WTC11 (cell line): Measurements from ENCODE around the gene RCAN3. TPM values are rescaled to one million over a fixed set of nuclear protein-coding genes. Genes with fewer than 3 reads are reported as not detected.
A peak's percentile ranks its signal among the peaks of the same experiment; 100 is the strongest.

ENCODE experiments used
- ATAC-seq: fragments of 200-7000 bp; cut with Tn5 transposase; 2 replicates; pipeline ENCODE4 v1.10.0; 2021; ENCODE audit warnings: mild to moderate bottlenecking, moderate library complexity
- CTCF ChIA-PET: fragments of 300-600 bp; sonication (Branson Sonifier 250); formaldehyde crosslinking; loops from one replicate; lab custom pipeline; 2021; ENCODE audit warnings: antibody characterized with exemption; lab: Charles Lee
- POLR2A ChIA-PET: fragments of 350-600 bp; sonication (Branson Sonifier 250); formaldehyde crosslinking; loops from one replicate; lab custom pipeline; 2021; ENCODE audit warnings: antibody characterized with exemption; lab: Charles Lee
- DNase-seq: peaks from one replicate; pipeline ENCODE4 v3.0.0; 2021; ENCODE audit warnings: low spot score
- H3K27ac Mint-ChIP-seq: 2 replicates; pipeline ENCODE4 v1.8.0; 2021; ENCODE audit warnings: mixed read lengths
- H3K27me3 Mint-ChIP-seq: 2 replicates; pipeline ENCODE4 v1.8.0; 2021; ENCODE audit warnings: low read depth, mild to moderate bottlenecking, moderate library complexity, mixed read lengths
- H3K36me3 Mint-ChIP-seq: 2 replicates; pipeline ENCODE4 v1.8.0; 2021; ENCODE audit warnings: mixed read lengths
- H3K4me1 Mint-ChIP-seq: 2 replicates; pipeline ENCODE4 v1.8.0; 2022; ENCODE audit warnings: mixed read lengths
- H3K4me3 Mint-ChIP-seq: 2 replicates; pipeline ENCODE4 v1.8.0; 2021; ENCODE audit warnings: mild to moderate bottlenecking, moderate library complexity, mixed read lengths
- H3K9me3 Mint-ChIP-seq: 2 replicates; pipeline ENCODE4 v1.8.0; 2021; ENCODE audit warnings: mixed read lengths
- CTCF ChIP-seq: fragments of 200-600 bp; IDR thresholded peaks from 2 replicates; pipeline ENCODE4 v1.8.0; 2022; ENCODE audit warnings: antibody characterized with exemption
- ETV6 ChIP-seq: sonication (generic); formaldehyde crosslinking; IDR thresholded peaks from 2 replicates; pipeline ENCODE4 v1.8.1; 2022; ENCODE audit warnings: mild to moderate bottlenecking, missing genetic modification reagents
- FOXP1 ChIP-seq: sonication (generic); formaldehyde crosslinking; IDR thresholded peaks from 2 replicates; pipeline ENCODE4 v1.8.0; 2022; ENCODE audit warnings: missing genetic modification reagents, mild to moderate bottlenecking, moderate library complexity, borderline replicate concordance
- HMGA2 ChIP-seq: fragments of 250-450 bp; sonication (Bioruptor Pico); IDR thresholded peaks from 2 replicates; pipeline ENCODE4 v1.4.0; 2021; ENCODE audit warnings: mild to moderate bottlenecking, moderate library complexity
- NFE2L1 ChIP-seq: sonication (generic); formaldehyde crosslinking; IDR thresholded peaks from 2 replicates; pipeline ENCODE4 v1.8.1; 2023; ENCODE audit warnings: missing genetic modification reagents
- RORB ChIP-seq: fragments of 250-450 bp; sonication (Bioruptor Pico); IDR thresholded peaks from 2 replicates; pipeline ENCODE4 v1.9.0; 2021; ENCODE audit warnings: mild to moderate bottlenecking
- TEAD1 ChIP-seq: sonication (generic); formaldehyde crosslinking; IDR thresholded peaks from 2 replicates; pipeline ENCODE4 v1.8.0; 2022; ENCODE audit warnings: mild to moderate bottlenecking, missing genetic modification reagents
- TEAD4 ChIP-seq: sonication (generic); formaldehyde crosslinking; IDR thresholded peaks from 2 replicates; pipeline ENCODE4 v1.8.0; 2022; ENCODE audit warnings: mild to moderate bottlenecking, missing genetic modification reagents
- ZBTB21 ChIP-seq: sonication (generic); formaldehyde crosslinking; IDR thresholded peaks from 2 replicates; pipeline ENCODE4 v1.8.1; 2023; ENCODE audit warnings: mild to moderate bottlenecking, missing genetic modification reagents, borderline replicate concordance
- ZNF219 ChIP-seq: sonication (generic); formaldehyde crosslinking; IDR thresholded peaks from 2 replicates; pipeline ENCODE4 v1.8.0; 2023; ENCODE audit warnings: missing genetic modification reagents, mild to moderate bottlenecking, borderline replicate concordance
- ZNF232 ChIP-seq: sonication (generic); formaldehyde crosslinking; IDR thresholded peaks from 2 replicates; pipeline ENCODE4 v1.8.0; 2022; ENCODE audit warnings: mild to moderate bottlenecking, missing genetic modification reagents
- ZNF263 ChIP-seq: sonication (generic); formaldehyde crosslinking; IDR thresholded peaks from 2 replicates; pipeline ENCODE4 v1.8.1; 2022; ENCODE audit warnings: low read depth, mild to moderate bottlenecking, moderate library complexity, missing genetic modification reagents
- ZNF396 ChIP-seq: fragments of 250-450 bp; sonication (Bioruptor Pico); IDR thresholded peaks from 2 replicates; pipeline ENCODE4 v1.8.0; 2021; ENCODE audit warnings: mild to moderate bottlenecking, moderate library complexity, borderline replicate concordance
- ZNF425 ChIP-seq: fragments of 250-450 bp; sonication (Bioruptor Pico); conservative IDR thresholded peaks from 2 replicates; pipeline ENCODE4 v1.9.0; 2021; ENCODE audit warnings: mild to moderate bottlenecking
- total RNA-seq: library from RNA; stranded (reverse); gene quantifications from 3 replicates; pipeline ENCODE4 v1.2.3, GENCODE V29; 2021
- TF ChIP-seq, protein P1 (sequence below): sonication (generic); formaldehyde crosslinking; IDR thresholded peaks from 2 replicates; pipeline ENCODE4 v1.8.1; 2023; ENCODE audit warnings: mild to moderate bottlenecking, missing genetic modification reagents
- TF ChIP-seq, protein P2 (sequence below): sonication (generic); formaldehyde crosslinking; IDR thresholded peaks from 2 replicates; pipeline ENCODE4 v1.8.1; 2023; ENCODE audit warnings: mild to moderate bottlenecking, moderate library complexity, missing genetic modification reagents
- TF ChIP-seq, protein P3 (sequence below): sonication (generic); formaldehyde crosslinking; IDR thresholded peaks from 2 replicates; pipeline ENCODE4 v1.8.1; 2022; ENCODE audit warnings: low read depth, mild to moderate bottlenecking, moderate library complexity, missing genetic modification reagents, borderline replicate concordance
- TF ChIP-seq, protein P4 (sequence below): sonication (generic); formaldehyde crosslinking; IDR thresholded peaks from 2 replicates; pipeline ENCODE4 v1.8.1; 2022; ENCODE audit warnings: mild to moderate bottlenecking, missing genetic modification reagents, moderate library complexity, borderline replicate concordance

The RCAN3 gene
- total RNA-seq, 1 experiment from 2014 or later, result 23.3 TPM

DNA sequence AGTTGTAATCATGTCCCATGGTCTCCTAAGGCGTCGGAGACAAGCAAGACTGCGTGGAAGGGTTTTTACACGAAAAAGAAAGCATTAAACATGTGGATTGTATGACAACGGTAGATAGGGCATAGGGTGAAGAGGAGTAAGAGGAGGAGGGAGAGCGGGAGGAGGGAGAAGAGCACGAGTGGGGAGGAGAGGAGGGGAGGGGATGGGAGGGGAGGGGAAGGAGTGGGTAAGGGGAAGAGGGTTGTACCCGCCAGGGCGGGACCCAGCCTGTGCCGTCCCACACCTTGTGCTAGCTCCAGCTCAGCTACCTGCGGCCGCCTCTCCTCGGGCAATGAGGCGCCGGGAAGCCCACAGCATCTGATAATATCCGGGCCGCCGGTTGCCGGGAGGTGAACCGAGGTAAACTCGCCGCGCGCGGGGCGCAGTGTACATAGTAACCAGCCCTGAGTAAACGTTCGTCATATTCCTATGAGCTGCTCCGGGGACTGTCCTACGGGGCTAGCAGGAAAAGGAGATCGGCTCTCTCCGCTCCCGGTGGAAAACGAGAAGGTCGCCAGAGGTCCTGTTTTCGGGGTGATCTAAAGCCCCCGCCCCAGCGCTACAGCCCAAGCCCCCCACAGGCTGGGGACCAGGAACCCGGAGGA, 449 bp upstream of the RCAN3 start (continued):
- TF ChIP-seq CTCF (no peak), RORB (no peak), ZNF232 (CRISPR knock-in tag) (no peak)

DNA sequence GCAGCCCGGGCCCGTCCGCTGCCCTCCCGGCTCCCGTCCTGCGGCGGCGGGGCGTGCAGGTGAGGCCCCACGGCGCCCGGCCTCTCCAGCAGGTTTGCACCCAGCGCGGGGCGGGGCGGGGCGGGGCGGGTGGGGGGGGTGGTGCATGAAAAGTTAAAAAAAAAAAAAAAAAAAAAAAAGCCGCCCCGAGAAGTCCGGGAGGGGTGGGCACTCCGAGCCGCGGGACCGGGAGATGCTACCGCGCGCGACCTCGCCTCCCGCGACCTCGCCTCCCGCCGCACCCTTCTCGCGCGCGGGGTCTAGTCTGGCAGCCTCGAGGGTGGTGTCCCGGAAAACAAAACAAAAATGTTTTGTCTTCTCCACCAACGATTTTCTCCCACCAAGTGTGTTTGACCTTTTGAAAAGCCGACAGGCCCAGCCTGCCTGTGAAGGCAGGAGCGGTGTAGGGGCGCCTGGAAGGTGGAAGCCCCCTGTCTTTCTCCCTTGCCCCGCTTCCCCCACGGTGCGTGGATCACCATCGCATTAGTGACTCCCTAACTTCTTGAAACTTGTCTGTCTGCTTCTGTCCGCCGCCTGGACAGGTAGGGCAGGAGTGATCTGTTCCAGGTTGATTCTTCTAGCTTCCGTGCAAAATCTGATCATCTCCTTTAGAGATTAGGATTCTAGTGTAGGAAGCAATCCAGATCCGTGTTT, 569 bp downstream of the RCAN3 start:
- DNase-seq, result no peak
- POLR2A ChIA-PET, result interaction anchor here (0.8 kb wide), 1 partner anchor 88 kb away, joined by 3 read pairs; the partner anchor contains the start of gene NIPAL3
- ATAC-seq, result no peak

DNA sequence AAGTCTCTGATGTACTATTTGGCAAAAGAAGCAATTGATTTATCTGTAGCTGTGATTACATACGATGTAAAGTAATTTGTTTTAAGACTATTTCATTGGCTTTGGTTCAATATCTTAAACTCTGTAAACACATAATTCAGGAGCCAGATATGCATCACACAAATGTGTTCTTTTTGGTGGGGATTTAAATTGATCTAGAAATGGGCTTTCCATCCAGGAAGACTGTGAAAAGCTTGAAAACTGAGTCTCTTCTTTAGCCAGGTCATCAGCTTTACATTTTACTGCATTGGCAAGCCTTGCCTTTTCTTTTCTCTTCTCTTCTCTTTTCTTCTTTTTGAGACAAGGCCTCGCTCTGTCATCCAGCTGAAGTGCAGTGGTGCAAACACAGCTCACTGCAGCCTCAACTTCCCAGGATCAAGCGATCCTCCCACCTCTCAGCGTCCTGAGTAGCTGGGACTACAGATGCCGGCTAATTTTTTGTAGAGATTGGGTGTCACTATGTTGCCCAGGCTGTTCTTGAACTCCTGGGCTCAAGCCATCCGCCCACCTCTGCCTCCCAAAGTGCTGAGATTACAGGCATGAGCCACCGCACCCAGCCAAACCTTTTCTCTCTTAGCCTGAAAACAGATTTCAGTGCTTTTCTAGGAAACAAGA, 1.4 kb downstream of the RCAN3 start:
- Mint-ChIP-seq H3K4me3 (peak overlapping the region; percentile 86), H3K4me1 (peaks cover 64% of the 10 kb centered on the region), H3K9me3 (no peaks in the 10 kb centered on the region), H3K36me3 (no peaks in the 10 kb centered on the region), H3K27ac (peak overlapping the region; percentile 50; the same call in 1 of the 2 replicates), H3K27me3 (peaks cover 9% of the 10 kb centered on the region)
- DNase-seq (no peak), ATAC-seq (no peak)
- POLR2A ChIA-PET, result no interaction called here
- CTCF ChIA-PET, result interaction anchor here (0.7 to 3.3 kb wide), 7 partner anchors 23 to 304 kb away, joined by 3 to 30 read pairs (median 3); partner anchors contain the start of genes NIPAL3 and STPG1
- TF ChIP-seq TEAD1 (CRISPR knock-in tag) (no peak), ZNF232 (CRISPR knock-in tag) (no peak), ZNF219 (CRISPR knock-in tag) (no peak), TEAD4 (CRISPR knock-in tag) (no peak), ZNF263 (no peak), ZBTB21 (CRISPR knock-in tag) (no peak), CTCF (no peak), ZNF425 (CRISPR knock-in tag) (no peak), HMGA2 (CRISPR knock-in tag) (no peak), NFE2L1 (CRISPR knock-in tag) (no peak), ETV6 (no peak)
- TF ChIP-seq, protein P1, sequence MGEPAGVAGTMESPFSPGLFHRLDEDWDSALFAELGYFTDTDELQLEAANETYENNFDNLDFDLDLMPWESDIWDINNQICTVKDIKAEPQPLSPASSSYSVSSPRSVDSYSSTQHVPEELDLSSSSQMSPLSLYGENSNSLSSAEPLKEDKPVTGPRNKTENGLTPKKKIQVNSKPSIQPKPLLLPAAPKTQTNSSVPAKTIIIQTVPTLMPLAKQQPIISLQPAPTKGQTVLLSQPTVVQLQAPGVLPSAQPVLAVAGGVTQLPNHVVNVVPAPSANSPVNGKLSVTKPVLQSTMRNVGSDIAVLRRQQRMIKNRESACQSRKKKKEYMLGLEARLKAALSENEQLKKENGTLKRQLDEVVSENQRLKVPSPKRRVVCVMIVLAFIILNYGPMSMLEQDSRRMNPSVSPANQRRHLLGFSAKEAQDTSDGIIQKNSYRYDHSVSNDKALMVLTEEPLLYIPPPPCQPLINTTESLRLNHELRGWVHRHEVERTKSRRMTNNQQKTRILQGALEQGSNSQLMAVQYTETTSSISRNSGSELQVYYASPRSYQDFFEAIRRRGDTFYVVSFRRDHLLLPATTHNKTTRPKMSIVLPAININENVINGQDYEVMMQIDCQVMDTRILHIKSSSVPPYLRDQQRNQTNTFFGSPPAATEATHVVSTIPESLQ, result no peak
- TF ChIP-seq, protein P2, sequence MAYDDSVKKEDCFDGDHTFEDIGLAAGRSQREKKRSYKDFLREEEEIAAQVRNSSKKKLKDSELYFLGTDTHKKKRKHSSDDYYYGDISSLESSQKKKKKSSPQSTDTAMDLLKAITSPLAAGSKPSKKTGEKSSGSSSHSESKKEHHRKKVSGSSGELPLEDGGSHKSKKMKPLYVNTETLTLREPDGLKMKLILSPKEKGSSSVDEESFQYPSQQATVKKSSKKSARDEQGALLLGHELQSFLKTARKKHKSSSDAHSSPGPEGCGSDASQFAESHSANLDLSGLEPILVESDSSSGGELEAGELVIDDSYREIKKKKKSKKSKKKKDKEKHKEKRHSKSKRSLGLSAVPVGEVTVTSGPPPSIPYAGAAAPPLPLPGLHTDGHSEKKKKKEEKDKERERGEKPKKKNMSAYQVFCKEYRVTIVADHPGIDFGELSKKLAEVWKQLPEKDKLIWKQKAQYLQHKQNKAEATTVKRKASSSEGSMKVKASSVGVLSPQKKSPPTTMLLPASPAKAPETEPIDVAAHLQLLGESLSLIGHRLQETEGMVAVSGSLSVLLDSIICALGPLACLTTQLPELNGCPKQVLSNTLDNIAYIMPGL (CRISPR knock-in tag), result no peak

More for the DNA sequence above, 569 bp downstream of the RCAN3 start:
- Mint-ChIP-seq H3K9me3 (no peaks in the 10 kb centered on the region), H3K4me1 (peaks cover 59% of the 10 kb centered on the region), H3K27ac (peak overlapping the region; percentile 30; the same call in 1 of the 2 replicates), H3K27me3 (peaks cover 11% of the 10 kb centered on the region)
- CTCF ChIA-PET, result interaction anchor here (1.0 to 3.3 kb wide), 10 partner anchors 19 to 304 kb away, joined by 3 to 30 read pairs (median 4); partner anchors contain the start of genes NIPAL3 and STPG1
- TF ChIP-seq, protein P3, sequence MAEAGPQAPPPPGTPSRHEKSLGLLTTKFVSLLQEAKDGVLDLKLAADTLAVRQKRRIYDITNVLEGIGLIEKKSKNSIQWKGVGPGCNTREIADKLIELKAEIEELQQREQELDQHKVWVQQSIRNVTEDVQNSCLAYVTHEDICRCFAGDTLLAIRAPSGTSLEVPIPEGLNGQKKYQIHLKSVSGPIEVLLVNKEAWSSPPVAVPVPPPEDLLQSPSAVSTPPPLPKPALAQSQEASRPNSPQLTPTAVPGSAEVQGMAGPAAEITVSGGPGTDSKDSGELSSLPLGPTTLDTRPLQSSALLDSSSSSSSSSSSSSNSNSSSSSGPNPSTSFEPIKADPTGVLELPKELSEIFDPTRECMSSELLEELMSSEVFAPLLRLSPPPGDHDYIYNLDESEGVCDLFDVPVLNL (CRISPR knock-in tag), result no peak
- TF ChIP-seq ZNF396 (no peak), FOXP1 (CRISPR knock-in tag) (no peak)
- TF ChIP-seq, protein P4, sequence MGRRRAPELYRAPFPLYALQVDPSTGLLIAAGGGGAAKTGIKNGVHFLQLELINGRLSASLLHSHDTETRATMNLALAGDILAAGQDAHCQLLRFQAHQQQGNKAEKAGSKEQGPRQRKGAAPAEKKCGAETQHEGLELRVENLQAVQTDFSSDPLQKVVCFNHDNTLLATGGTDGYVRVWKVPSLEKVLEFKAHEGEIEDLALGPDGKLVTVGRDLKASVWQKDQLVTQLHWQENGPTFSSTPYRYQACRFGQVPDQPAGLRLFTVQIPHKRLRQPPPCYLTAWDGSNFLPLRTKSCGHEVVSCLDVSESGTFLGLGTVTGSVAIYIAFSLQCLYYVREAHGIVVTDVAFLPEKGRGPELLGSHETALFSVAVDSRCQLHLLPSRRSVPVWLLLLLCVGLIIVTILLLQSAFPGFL, result no peak
- TF ChIP-seq, all 79 proteins: peak for 0
- Mint-ChIP-seq H3K4me3 (peak overlapping the region; percentile 86), H3K36me3 (no peaks in the 10 kb centered on the region)
